H9 (cell line): Measurements from ENCODE around the gene MCF2L2. TPM values are rescaled to one million over a fixed set of nuclear protein-coding genes. Genes with fewer than 3 reads are reported as not detected.

Source experiments
- DNase-seq: peaks from one replicate; pipeline ENCODE4 v3.0.0-alpha.2; 2017
- H2AFZ ChIP-seq: one replicate; pipeline ENCODE4 v1.6.1; 2013; ENCODE audit warnings: mild to moderate bottlenecking, low read length, control low read depth, moderate library complexity
- H2AK5ac ChIP-seq: 2 replicates; pipeline ENCODE4 v1.6.1; 2013; ENCODE audit warnings: low read length, control low read depth, mixed read lengths; ENCODE audit not compliant: insufficient read length
- H2BK120ac ChIP-seq: one replicate; pipeline ENCODE4 v1.6.1; 2013; ENCODE audit warnings: low read depth, mild to moderate bottlenecking, low read length, control low read depth, inconsistent platforms; ENCODE audit not compliant: poor library complexity, severe bottlenecking
- H2BK12ac ChIP-seq: 2 replicates; pipeline ENCODE4 v1.6.1; 2013; ENCODE audit warnings: low read length, control low read depth, mixed read lengths, low read depth; ENCODE audit not compliant: insufficient read length
- H2BK15ac ChIP-seq: 2 replicates; pipeline ENCODE4 v1.6.1; 2013; ENCODE audit warnings: low read depth, low read length, control low read depth
- H2BK20ac ChIP-seq: one replicate; pipeline ENCODE4 v1.6.1; 2013; ENCODE audit warnings: low read depth, mild to moderate bottlenecking, low read length, control low read depth, inconsistent platforms; ENCODE audit not compliant: poor library complexity, severe bottlenecking
- H2BK5ac ChIP-seq: 2 replicates; pipeline ENCODE4 v1.6.1; 2013; ENCODE audit warnings: low read length, control low read depth, mixed read lengths; ENCODE audit not compliant: insufficient read length
- H3K14ac ChIP-seq: 2 replicates; pipeline ENCODE4 v1.6.1; 2013; ENCODE audit warnings: low read length, control low read depth; ENCODE audit not compliant: insufficient read depth
- H3K18ac ChIP-seq: 2 replicates; pipeline ENCODE4 v1.6.1; 2013; ENCODE audit warnings: low read depth, mild to moderate bottlenecking, mixed read lengths, low read length, control low read depth; ENCODE audit not compliant: insufficient read length
- H3K23ac ChIP-seq: 2 replicates; pipeline ENCODE4 v1.6.1; 2013; ENCODE audit warnings: low read length, control low read depth, mixed read lengths, low read depth; ENCODE audit not compliant: insufficient read length
- H3K23me2 ChIP-seq: 2 replicates; pipeline ENCODE4 v1.6.1; 2013; ENCODE audit warnings: low read depth, mild to moderate bottlenecking, mixed read lengths, low read length, control low read depth; ENCODE audit not compliant: insufficient read length, poor library complexity, severe bottlenecking
- H3K27ac ChIP-seq: 2 replicates; pipeline ENCODE4 v1.5.1; 2013; ENCODE audit warnings: low read length, control low read depth, mixed read lengths, low read depth; ENCODE audit not compliant: insufficient read length
- H3K27me3 ChIP-seq: 2 replicates; pipeline ENCODE4 v1.6.1; 2013; ENCODE audit warnings: low read length, control low read depth, inconsistent platforms; ENCODE audit not compliant: insufficient read depth
- H3K4ac ChIP-seq: 2 replicates; pipeline ENCODE4 v1.6.1; 2013; ENCODE audit warnings: low read depth, mild to moderate bottlenecking, control low read depth, inconsistent platforms, low read length, moderate library complexity
- H3K4me1 ChIP-seq: 2 replicates; pipeline ENCODE4 v1.6.1; 2013; ENCODE audit warnings: low read length, control low read depth, inconsistent platforms; ENCODE audit not compliant: insufficient read depth
- H3K4me2 ChIP-seq: 2 replicates; pipeline ENCODE4 v1.6.1; 2013; ENCODE audit warnings: low read length, control low read depth, mixed read lengths; ENCODE audit not compliant: insufficient read length, insufficient read depth
- H3K56ac ChIP-seq: 2 replicates; pipeline ENCODE4 v1.6.1; 2013; ENCODE audit warnings: low read depth, mild to moderate bottlenecking, mixed read lengths, low read length, control low read depth; ENCODE audit not compliant: insufficient read length
- H3K79me1 ChIP-seq: 2 replicates; pipeline ENCODE4 v1.6.1; 2013; ENCODE audit warnings: low read depth, mild to moderate bottlenecking, moderate library complexity, low read length, control low read depth, inconsistent platforms; ENCODE audit not compliant: insufficient read depth, poor library complexity, severe bottlenecking
- H3K79me2 ChIP-seq: 2 replicates; pipeline ENCODE4 v1.6.1; 2013; ENCODE audit warnings: low read length, control low read depth, inconsistent platforms; ENCODE audit not compliant: insufficient read depth
- H3K9ac ChIP-seq: 2 replicates; pipeline ENCODE4 v1.6.1; 2013; ENCODE audit warnings: low read length, control low read depth, mixed read lengths; ENCODE audit not compliant: insufficient read length; ENCODE audit errors: extremely low read depth
- H3K9me3 ChIP-seq: one replicate; pipeline ENCODE4 v1.6.1; 2013; ENCODE audit warnings: low read depth, low read length, inconsistent platforms; ENCODE audit not compliant: control insufficient read depth
- H3T11ph ChIP-seq: one replicate; pipeline ENCODE4 v1.6.1; 2013; ENCODE audit warnings: mild to moderate bottlenecking, low read length, control low read depth, inconsistent platforms
- H4K20me1 ChIP-seq: one replicate; pipeline ENCODE4 v1.6.1; 2013; ENCODE audit not compliant: control insufficient read depth, insufficient read length, insufficient read depth
- H4K5ac ChIP-seq: 2 replicates; pipeline ENCODE4 v1.6.1; 2013; ENCODE audit warnings: low read depth, mild to moderate bottlenecking, mixed read lengths, low read length, control low read depth; ENCODE audit not compliant: insufficient read length
- H4K8ac ChIP-seq: replicated peaks from 2 replicates; pipeline ENCODE4 v1.6.1; 2013; ENCODE audit warnings: low read length, control low read depth, mixed read lengths, low read depth; ENCODE audit not compliant: insufficient read length
- H4K91ac ChIP-seq: 2 replicates; pipeline ENCODE4 v1.6.1; 2013; ENCODE audit warnings: low read depth, mild to moderate bottlenecking, moderate library complexity, mixed read lengths, low read length, control low read depth; ENCODE audit not compliant: insufficient read length
- H3K27ac Mint-ChIP-seq, 3 experiments: 2 replicates in 2 of 3; 3 replicates in 1 of 3; pipeline ENCODE4 v1.8.0; 2020 to 2021; ENCODE audit warnings: mixed read lengths in 3 of 3, mild to moderate bottlenecking in 1 of 3, moderate library complexity in 1 of 3
- H3K27me3 Mint-ChIP-seq: 2 replicates; pipeline ENCODE4 v1.8.0; 2021; ENCODE audit warnings: low read depth, mild to moderate bottlenecking, moderate library complexity, mixed read lengths
- H3K36me3 Mint-ChIP-seq, 3 experiments: 2 replicates in 2 of 3; 3 replicates in 1 of 3; pipeline ENCODE4 v1.8.0; 2020 to 2021; ENCODE audit warnings: low read depth in 3 of 3, mixed read lengths in 3 of 3; ENCODE audit not compliant: insufficient read depth in 1 of 3
- H3K4me1 Mint-ChIP-seq, 2 experiments: 2 replicates each; pipeline ENCODE4 v1.8.0; 2020; ENCODE audit warnings: mixed read lengths in 2 of 2
- H3K4me3 Mint-ChIP-seq, 2 experiments: 2 replicates in 1 of 2; 3 replicates in 1 of 2; pipeline ENCODE4 v1.8.0; 2020 to 2021; ENCODE audit warnings: mild to moderate bottlenecking in 2 of 2, mixed read lengths in 2 of 2, moderate library complexity in 1 of 2
- H3K9me3 Mint-ChIP-seq, 2 experiments: 2 replicates in 1 of 2; 3 replicates in 1 of 2; pipeline ENCODE4 v1.8.0; 2020; ENCODE audit warnings: mild to moderate bottlenecking in 2 of 2, mixed read lengths in 2 of 2, moderate library complexity in 1 of 2
- CTCF ChIP-seq: fragments of 200-600 bp; sonication (generic); conservative IDR thresholded peaks from 3 replicates; pipeline ENCODE4 v1.8.0; 2021; ENCODE audit warnings: antibody characterized with exemption, mild to moderate bottlenecking
- WGBS: extraction: QIAGEN DNeasy Blood & Tissue Kit; methylation state at CpG from one replicate; pipeline ENCODE4 v1.1.7; 2013; ENCODE audit warnings: missing lambda C conversion rate, low lambda C conversion rate, mixed read lengths; ENCODE audit not compliant: insufficient read length; ENCODE audit errors: extremely low coverage; 5-methylcytosine and 5-hydroxymethylcytosine counted together
- total RNA-seq: library from RNA; stranded (reverse); gene quantifications from 2 replicates; pipeline ENCODE4 v1.2.1, GENCODE V29; 2021

The MCF2L2 gene
- total RNA-seq, 1 experiment from 2014 or later: 6.4 TPM

GRCh38 chr3:183224180-183224970 is 204.0 kb downstream of the MCF2L2 start:
- Histone ChIP-seq H3K79me1 (no peaks in the 10 kb centered on the region), H4K5ac (no peak overlapping the region), H2BK15ac (no peak overlapping the region), H2BK5ac (no peak overlapping the region), H3K79me2 (no peaks in the 10 kb centered on the region), H4K91ac (no peak overlapping the region), H4K8ac (no peak overlapping the region), H2BK20ac (no peak overlapping the region), H2AK5ac (no peak overlapping the region), H3K27me3 (no peaks in the 10 kb centered on the region), H3K23me2 (no peaks in the 10 kb centered on the region), H3K4ac (no peak overlapping the region), H3T11ph (no peak overlapping the region), H4K20me1 (no peaks in the 10 kb centered on the region), H3K23ac (no peak overlapping the region), H3K9ac (no peak overlapping the region), H2BK120ac (no peak overlapping the region), H3K9me3 (no peaks in the 10 kb centered on the region), H3K27ac (no peak overlapping the region), H3K14ac (no peak overlapping the region), H3K56ac (no peak overlapping the region), H2AFZ (no peak overlapping the region), H3K4me2 (no peak overlapping the region), H2BK12ac (no peak overlapping the region), H3K18ac (no peak overlapping the region), H3K4me1 (no peaks in the 10 kb centered on the region)
- Mint-ChIP-seq H3K9me3 (no peaks in the 10 kb centered on the region), H3K27me3 (no peaks in the 10 kb centered on the region), H3K4me1 (peaks cover 4 to 5% of the 10 kb centered on the region in 2 experiments; a peak in 3 of 4 replicates), H3K4me3 (no peak overlapping the region; a peak in 1 of 5 replicates), H3K27ac (no peak overlapping the region), H3K36me3 (no peaks in the 10 kb centered on the region)
- WGBS: no CpG with 5 or more reads among the region's 11 CpGs
- TF ChIP-seq CTCF: no peak
- DNase-seq: no peak
